GM21717 (cell line): ENCODE data around the gene PDZD8.

Experiments used
- ATAC-seq: cut with Tn5 transposase; IDR thresholded peaks from one replicate; pipeline ENCODE4 v1.9.1; 2021; ENCODE audit warnings: mild to moderate bottlenecking, moderate library complexity; ENCODE audit not compliant: unreplicated experiment

PDZD8 gene

DNA sequence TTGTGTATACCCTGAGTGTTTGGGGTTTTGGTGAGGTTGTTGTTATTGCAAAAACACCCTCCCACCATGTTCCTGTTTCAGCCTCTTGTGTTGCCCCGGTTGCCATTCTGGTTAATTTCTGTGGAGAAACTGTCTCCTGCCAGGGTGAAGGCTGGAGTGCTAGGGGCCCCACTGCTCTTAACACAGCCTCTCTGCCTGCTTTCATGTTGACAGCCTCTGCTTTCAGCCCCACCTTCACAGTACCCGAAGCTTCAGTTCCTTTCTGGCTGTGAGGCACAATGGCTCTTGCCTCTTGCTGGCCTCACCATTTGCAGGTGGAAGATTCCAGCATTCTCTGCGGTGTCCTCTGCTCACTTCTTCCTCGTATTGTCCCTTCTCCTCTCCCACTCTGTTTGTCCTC, 115.2 kb downstream of the PDZD8 start:
- no peak for ATAC-seq

- ATAC-seq, result no peak
Observed at GRCh38 chr10:117259279-117259678, 116.0 kb downstream of the PDZD8 start.

DNA sequence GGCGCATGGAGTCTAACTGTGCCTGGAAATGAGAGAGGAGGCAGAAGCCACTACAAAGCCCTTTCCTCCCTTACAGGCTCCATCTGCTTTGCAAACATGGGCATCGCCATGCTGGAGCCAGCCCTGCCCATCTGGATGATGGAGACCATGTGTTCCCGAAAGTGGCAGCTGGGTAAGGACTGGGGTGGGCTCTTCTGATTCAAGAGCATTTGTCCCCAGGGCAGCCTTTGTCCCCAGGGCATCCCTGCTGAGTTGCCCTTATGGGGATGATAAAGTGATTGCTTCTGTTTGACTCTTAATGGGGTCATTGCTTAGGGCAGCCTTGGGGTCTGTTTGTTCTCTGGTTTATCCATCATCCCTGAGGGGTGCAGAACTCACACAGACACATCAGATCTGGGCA, 117.5 kb downstream of the PDZD8 start:
- ATAC-seq, result no peak

GRCh38 chr10:117256910-117257309, 118.3 kb downstream of the PDZD8 start:
- no peak for ATAC-seq

DNA sequence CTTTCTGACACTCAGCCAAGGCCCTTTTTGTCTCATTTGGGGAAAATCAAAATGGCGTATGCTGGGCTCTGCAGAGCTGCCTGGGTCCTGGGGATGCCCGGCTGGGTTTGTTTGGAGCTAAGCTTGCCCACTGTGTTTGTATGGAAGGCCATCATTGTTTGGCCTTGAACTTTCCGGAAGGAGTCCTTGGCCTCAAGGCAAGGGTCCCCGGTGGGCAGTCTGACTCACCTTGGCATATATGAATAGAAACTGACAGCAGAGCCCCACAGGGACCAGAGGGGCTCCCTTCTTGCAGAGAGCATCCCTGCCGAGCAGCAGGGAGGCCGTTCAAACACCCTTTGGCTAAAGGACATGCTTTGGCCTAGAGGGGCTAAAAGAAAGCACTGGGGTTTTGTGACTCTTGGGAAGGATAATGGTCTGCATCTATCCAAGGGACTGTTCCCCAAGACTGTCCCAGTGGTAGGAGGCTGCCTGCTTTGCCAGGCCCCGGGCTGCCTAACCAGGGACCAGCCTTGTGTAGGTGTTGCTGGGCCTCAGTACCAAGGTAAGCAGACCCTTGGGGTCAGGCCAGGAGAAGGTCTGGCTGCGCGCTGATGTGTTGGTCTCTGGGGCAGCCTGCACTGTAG, 119.3 kb downstream of the PDZD8 start:
- no peak for ATAC-seq

DNA sequence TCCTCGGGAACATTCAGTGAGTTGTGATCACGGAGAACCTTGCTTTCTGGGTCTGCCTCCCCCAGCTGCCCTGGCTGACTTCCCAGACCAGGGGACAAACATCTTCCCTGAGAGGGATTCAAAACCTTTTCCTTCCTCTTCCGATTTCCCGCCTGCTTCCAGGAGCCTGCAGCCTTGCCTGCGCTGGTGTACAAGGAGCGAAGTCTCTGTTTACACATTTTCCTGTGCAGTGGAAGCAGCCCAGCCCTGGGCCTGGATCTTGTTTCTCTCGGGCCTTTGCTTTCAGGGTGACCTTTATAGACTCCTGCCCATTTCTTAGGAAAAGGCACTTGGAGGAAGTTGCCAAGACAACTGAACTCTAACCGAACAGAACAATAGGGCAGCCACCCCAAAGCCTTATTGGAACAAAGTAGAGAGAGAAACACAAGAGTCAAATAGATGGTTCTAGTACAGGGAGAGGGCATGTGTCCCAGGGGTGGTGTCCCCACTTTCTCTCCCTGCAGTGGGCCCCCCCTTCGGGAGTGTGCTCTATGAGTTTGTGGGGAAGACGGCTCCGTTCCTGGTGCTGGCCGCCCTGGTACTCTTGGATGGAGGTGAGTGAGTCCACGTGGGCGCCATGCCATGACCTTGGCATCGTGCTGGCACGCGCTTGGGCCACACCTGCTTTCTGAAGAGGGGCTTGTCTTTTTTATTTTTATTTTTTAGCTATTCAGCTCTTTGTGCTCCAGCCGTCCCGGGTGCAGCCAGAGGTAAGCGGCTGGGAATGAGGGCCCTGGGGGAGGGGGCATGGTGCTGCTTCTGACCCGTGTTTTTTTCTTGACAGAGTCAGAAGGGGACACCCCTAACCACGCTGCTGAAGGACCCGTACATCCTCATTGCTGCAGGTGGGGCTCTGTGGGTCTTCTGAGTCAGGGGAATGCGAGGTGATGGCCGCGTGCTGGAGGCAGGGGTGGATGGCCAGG, 120.2 kb downstream of the PDZD8 start:
- no peak for ATAC-seq

GRCh38 chr10:117254338-117254737, 120.9 kb downstream of the PDZD8 start:
- ATAC-seq, result no peak

GRCh38 chr10:117253908-117254307, 121.3 kb downstream of the PDZD8 start:
- no peak for ATAC-seq

GRCh38 chr10:117250411-117250810, 124.8 kb downstream of the PDZD8 start:
- ATAC-seq, result no peak

DNA sequence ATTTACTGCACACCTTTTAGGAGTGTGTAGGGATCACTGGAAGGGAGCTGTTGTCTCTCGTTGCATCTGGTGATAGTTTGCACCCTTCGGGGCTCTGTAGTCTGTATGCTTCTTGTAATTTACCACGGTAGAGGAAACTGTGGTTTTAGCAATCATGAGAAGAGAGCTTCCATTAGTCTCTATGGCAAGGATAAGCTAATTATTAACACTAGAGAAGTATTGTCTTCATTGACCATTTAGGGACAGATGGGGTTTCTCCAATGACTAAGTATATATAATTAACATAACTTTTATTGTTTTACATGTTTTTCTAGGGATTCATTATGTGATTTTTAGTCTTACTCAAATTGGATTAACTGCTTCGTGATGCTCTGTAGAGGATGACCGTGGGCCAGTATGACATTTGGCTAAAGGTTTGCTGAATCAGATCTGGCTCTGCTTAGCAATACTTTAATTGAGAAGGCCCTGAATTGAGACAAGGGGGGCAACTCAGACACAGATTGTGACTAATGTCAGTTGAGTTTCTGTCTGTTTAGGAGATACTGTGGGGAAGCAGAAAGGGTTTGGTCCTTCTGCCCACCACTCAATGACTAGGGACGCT, 125.6 kb downstream of the PDZD8 start:
- ATAC-seq, result no peak

- ATAC-seq, result no peak
Observed at GRCh38 chr10:117248750-117249465, 126.3 kb downstream of the PDZD8 start.

DNA sequence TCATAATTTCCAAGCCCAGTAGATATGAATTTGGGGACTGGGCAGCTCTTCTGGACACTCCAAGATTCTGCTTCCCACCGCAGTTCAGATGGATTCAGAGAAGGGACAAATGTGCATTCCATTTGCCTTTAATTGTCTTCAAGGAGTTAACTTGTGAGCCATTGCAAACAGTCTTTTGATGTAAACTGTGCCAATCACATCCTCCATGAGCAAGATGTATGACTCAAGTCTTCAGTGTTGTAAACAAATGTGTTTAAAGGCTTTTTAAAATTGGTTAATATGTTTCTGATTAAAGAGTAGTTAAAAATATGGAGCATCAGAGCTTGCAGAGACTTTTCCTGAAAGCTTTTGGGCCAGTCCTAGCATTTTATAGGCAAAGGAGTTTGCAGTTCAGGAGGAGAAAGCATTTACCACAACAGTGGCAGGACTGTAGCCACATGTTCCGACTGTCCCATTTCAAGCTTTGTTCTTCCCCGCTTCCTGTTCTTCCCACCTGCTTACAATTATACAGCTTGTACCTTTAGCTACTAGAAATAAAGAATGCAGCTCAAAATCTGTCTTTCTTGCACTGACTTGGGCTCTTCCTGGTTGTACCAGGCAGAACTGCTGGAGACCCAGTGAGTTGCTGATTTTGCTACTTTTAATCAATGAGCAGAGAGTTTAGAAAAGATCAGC, 128.1 kb downstream of the PDZD8 start:
- no peak for ATAC-seq

- ATAC-seq, result no peak
Observed at GRCh38 chr10:117242463-117242832, 132.8 kb downstream of the PDZD8 start.

DNA sequence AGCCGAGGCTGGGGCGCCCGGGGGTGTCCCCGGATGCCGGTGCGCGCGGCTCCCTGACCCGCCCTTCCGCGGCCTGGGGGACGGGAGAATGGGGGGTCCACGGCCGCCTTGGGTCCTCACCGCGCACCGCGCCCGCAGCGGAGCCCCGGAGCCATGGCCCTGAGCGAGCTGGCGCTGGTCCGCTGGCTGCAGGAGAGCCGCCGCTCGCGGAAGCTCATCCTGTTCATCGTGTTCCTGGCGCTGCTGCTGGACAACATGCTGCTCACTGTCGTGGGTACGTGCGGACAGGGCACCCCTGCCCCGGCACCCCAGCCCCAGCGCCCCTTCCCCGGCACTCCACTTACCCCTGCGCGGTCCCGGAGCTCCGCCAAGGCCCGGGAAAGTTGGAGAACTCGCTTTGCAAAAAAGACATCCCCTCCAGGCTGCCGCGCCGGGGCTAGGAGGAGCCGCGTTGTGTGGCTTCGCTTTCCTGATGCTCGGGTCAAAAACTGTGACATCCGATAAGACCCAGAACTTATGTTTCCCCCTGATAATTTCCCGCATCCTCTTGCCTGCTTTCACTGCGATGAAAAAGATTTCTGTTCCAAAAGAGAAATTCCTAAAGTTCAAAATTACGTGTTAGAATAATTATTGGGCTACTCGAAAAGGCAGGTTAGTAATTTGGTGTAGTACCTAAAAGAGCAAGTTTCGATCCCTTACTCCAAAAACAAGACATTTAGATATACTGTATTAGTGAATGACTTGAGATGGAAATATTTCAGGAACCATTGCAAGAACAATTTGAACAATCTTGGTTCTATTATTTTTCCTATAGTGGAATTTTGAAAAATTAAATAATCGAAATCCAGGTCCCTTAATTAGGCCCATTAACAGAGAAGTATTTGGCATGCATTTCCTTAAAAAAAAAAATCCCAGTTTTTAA, 133.4 kb downstream of the PDZD8 start:
- ATAC-seq, result no peak

DNA sequence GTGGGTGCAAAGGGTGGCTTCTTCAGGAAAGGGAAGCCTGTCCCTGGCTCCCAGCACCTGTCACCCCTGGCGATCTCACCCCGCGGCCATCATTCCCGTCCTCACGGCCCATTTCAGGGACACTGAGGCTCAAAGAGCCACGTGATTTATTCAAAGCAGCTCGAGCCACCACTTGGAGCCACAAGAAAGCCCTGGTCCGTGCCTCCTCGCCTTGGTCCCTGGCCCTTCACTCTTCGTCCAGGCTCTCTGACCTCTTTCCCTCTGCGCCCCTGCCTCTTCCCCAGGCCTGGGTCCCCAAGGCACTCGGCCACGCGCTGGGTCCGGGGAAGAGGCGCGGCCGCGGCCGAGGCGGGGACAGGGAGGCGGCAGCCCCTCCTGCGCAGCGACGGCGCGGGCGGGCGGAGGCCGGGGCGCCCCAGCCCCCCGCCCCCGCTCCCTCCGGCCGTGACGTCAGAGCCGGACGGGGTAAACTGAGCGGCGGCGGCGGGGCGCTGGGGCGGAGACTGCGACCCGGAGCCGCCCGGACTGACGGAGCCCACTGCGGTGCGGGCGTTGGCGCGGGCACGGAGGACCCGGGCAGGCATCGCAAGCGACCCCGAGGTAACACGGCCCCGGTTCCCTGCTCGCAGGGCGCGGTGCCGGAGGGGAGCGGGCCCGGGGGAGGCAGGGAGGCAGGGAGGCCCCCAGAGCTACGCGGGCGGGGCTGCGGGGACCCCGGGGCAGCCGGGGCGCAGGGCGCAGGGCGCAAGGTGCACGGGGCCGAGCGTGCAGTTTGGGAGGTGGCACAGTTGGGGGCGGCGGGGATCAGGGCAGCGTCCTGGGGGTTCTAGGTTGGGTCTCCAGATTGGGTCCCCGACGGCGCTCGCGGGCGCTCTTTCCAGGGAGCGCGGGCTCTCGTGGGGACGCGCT, 134.4 kb downstream of the PDZD8 start, which contains the start of gene SLC18A2:
Gene SLC18A2 (plus strand): TSS at position 494 of the 909 bp plus-strand sequence. CDS start 580 bp downstream, outside the sequence.
- ATAC-seq, result no peak

GRCh38 chr10:117239721-117240620, 135.3 kb downstream of the PDZD8 start:
- no peak for ATAC-seq

- no peak for ATAC-seq
Observed at GRCh38 chr10:117239051-117239450, 136.2 kb downstream of the PDZD8 start.
